GM12878 (cell line): Measurements from ENCODE around the gene CYTIP. TPM values are rescaled to one million over a fixed set of nuclear protein-coding genes. Genes with fewer than 3 reads are reported as not detected.

Experiments
- BRCA1 ChIP-seq: IDR thresholded peaks from 2 replicates; pipeline ENCODE4 v1.6.1; 2011; ENCODE audit warnings: low read depth, low read length, improper control_type of control experiment
- CBX3 ChIP-seq: fragments of 200-600 bp; sonication (generic); IDR thresholded peaks from 2 replicates; pipeline ENCODE4 v1.6.1; 2016; ENCODE audit warnings: low read depth, borderline replicate concordance
- FOS ChIP-seq: IDR thresholded peaks from 3 replicates; pipeline ENCODE4 v1.6.1; 2011; ENCODE audit warnings: borderline replicate concordance; ENCODE audit not compliant: insufficient read length; ENCODE audit errors: extremely low read depth
- JUNB ChIP-seq: IDR thresholded peaks from 2 replicates; pipeline ENCODE4 v1.6.1; 2016; ENCODE audit warnings: antibody characterized with exemption, mild to moderate bottlenecking
- MTA3 ChIP-seq: IDR thresholded peaks from 2 replicates; pipeline ENCODE4 v1.6.1; 2012; ENCODE audit warnings: low read length, inconsistent platforms, borderline replicate concordance
- NBN ChIP-seq: fragments of 450-650 bp; IDR thresholded peaks from 2 replicates; pipeline ENCODE4 v1.6.1; 2016
- NR2C1 ChIP-seq: fragments of 450-650 bp; IDR thresholded peaks from 2 replicates; pipeline ENCODE4 v1.6.1; 2017; ENCODE audit warnings: antibody characterized with exemption, mild to moderate bottlenecking, moderate library complexity
- NR2C2 ChIP-seq: IDR thresholded peaks from 2 replicates; pipeline ENCODE4 v1.6.1; 2011; ENCODE audit warnings: borderline replicate concordance, low read depth; ENCODE audit not compliant: control insufficient read depth, insufficient read length
- NRF1 ChIP-seq: conservative IDR thresholded peaks from 2 replicates; pipeline ENCODE4 v1.6.1; 2011; ENCODE audit warnings: mild to moderate bottlenecking, low read depth, low read length, improper control_type of control experiment
- PAX5 ChIP-seq: IDR thresholded peaks from 2 replicates; pipeline ENCODE4 v1.6.1; 2011; ENCODE audit warnings: low read depth, low read length, borderline replicate concordance
- POLR2AphosphoS2 ChIP-seq: IDR thresholded peaks from 2 replicates; pipeline ENCODE4 v1.6.1; 2011; ENCODE audit warnings: low read depth, mild to moderate bottlenecking, low read length, improper control_type of control experiment, moderate library complexity
- RAD21 ChIP-seq: IDR thresholded peaks from 2 replicates; pipeline ENCODE4 v1.6.1; 2011; ENCODE audit warnings: mild to moderate bottlenecking, low read depth, low read length, moderate library complexity; ENCODE audit not compliant: insufficient read depth
- RCOR1 ChIP-seq: conservative IDR thresholded peaks from 2 replicates; pipeline ENCODE4 v1.6.1; 2012; ENCODE audit warnings: low read depth, low read length, improper control_type of control experiment
- RELA ChIP-seq: fragments of 450-650 bp; IDR thresholded peaks from 2 replicates; pipeline ENCODE4 v1.8.0; 2014; ENCODE audit warnings: borderline replicate concordance; ENCODE audit not compliant: partially characterized antibody
- SUPT20H ChIP-seq: IDR thresholded peaks from 2 replicates; pipeline ENCODE4 v1.6.1; 2011; ENCODE audit warnings: low read depth, mild to moderate bottlenecking, low read length, moderate library complexity, borderline replicate concordance; ENCODE audit not compliant: control insufficient read depth
- TCF7 ChIP-seq: IDR thresholded peaks from 2 replicates; pipeline ENCODE4 v1.6.1; 2014; ENCODE audit warnings: antibody characterized with exemption, borderline replicate concordance
- YY1 ChIP-seq: IDR thresholded peaks from 2 replicates; pipeline ENCODE4 v1.6.1; 2011; ENCODE audit warnings: low read depth, mild to moderate bottlenecking, low read length
- ZNF207 ChIP-seq: fragments of 450-650 bp; IDR thresholded peaks from 2 replicates; pipeline ENCODE4 v1.6.1; 2014; ENCODE audit warnings: antibody characterized with exemption, mild to moderate bottlenecking, borderline replicate concordance
- ZSCAN29 ChIP-seq: fragments of 450-650 bp; IDR thresholded peaks from 2 replicates; pipeline ENCODE4 v1.6.1; 2017; ENCODE audit warnings: mild to moderate bottlenecking, moderate library complexity
- polyA plus RNA-seq, 11 experiments: library from polyadenylated mRNA; depleted of rRNA in 4 of 11; unstranded in 6 of 11; stranded (reverse) in 5 of 11; fragments of >200 nt; fragmentation: Nextera tagmentation in 4 of 11; fragmentation: Illumina TruSeq in 1 of 11; extraction: Ambion mirVana in 4 of 11; extraction: Trizol in 1 of 11; gene quantifications; 1 replicate in 1 of 11; 2 replicates in 10 of 11; pipeline versions ENCODE4 v1.2.1 to v1.2.3, GENCODE V29; 2011 to 2016; ENCODE audit warnings: inconsistent platforms in 2 of 11, missing spikeins in 2 of 11, low read depth in 1 of 11
- total RNA-seq, 4 experiments: library from RNA; depleted of rRNA in 3 of 4; stranded (reverse); fragments of >200 nt in 3 of 4; fragmentation: Illumina TruSeq in 1 of 4; extraction: Trizol in 1 of 4; gene quantifications; 2 replicates each; pipeline versions ENCODE4 v1.2.1 to v1.2.3, GENCODE V29; 2013 to 2021
- TF ChIP-seq, protein P1 (sequence below): IDR thresholded peaks from 2 replicates; pipeline ENCODE4 v1.6.1; 2012; ENCODE audit warnings: mild to moderate bottlenecking, low read depth, low read length
- TF ChIP-seq, protein P2 (sequence below): fragments of 450-650 bp; IDR thresholded peaks from 2 replicates; pipeline ENCODE4 v1.6.1; 2018; ENCODE audit warnings: borderline replicate concordance, mild to moderate bottlenecking; ENCODE audit not compliant: partially characterized antibody
- TF ChIP-seq, protein P3 (sequence below): fragments of 450-650 bp; IDR thresholded peaks from 2 replicates; pipeline ENCODE4 v1.6.1; 2017; ENCODE audit warnings: antibody characterized with exemption, mild to moderate bottlenecking, moderate library complexity

Gene CYTIP
- total and polyA plus RNA-seq, 10 of the 15 experiments (the other 5 are each of a cell fraction or from before 2014, with no cell fraction given), result 55.1 to 178 (median 73.4) TPM

DNA sequence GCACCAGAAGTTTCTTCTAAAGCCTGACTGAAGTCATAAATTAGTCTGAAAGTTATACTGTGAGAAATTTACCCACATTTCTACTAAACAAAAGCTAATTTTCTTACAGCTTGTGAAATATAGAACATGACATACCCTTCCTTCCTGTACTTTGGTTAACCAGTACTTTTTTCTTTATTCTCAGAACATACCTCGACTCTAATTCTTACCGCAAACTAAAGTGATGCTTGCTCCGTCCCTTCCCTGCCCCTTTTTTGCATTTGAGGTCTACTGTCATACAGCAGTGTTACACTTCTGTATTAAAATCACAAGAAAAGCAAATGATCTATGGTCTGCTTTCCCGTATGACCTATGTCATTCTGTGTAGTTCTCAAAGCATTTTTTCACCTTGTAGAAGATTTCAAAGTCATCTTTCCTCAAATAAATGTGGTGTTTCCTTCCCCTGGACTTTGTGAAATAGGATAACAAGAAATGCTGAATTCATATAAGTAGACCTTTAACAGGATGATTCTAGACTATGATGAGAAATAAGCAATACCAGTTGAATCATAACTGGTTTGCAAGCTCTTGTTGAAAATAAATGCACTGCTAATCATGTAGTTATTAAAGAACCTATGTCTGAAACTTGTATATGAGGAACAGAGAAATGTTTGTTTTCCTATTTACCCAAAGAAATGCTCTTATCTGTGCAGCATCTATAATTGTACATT lies 30.4 kb downstream of the CYTIP start (continued):
- TF ChIP-seq, protein P1, sequence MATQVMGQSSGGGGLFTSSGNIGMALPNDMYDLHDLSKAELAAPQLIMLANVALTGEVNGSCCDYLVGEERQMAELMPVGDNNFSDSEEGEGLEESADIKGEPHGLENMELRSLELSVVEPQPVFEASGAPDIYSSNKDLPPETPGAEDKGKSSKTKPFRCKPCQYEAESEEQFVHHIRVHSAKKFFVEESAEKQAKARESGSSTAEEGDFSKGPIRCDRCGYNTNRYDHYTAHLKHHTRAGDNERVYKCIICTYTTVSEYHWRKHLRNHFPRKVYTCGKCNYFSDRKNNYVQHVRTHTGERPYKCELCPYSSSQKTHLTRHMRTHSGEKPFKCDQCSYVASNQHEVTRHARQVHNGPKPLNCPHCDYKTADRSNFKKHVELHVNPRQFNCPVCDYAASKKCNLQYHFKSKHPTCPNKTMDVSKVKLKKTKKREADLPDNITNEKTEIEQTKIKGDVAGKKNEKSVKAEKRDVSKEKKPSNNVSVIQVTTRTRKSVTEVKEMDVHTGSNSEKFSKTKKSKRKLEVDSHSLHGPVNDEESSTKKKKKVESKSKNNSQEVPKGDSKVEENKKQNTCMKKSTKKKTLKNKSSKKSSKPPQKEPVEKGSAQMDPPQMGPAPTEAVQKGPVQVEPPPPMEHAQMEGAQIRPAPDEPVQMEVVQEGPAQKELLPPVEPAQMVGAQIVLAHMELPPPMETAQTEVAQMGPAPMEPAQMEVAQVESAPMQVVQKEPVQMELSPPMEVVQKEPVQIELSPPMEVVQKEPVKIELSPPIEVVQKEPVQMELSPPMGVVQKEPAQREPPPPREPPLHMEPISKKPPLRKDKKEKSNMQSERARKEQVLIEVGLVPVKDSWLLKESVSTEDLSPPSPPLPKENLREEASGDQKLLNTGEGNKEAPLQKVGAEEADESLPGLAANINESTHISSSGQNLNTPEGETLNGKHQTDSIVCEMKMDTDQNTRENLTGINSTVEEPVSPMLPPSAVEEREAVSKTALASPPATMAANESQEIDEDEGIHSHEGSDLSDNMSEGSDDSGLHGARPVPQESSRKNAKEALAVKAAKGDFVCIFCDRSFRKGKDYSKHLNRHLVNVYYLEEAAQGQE, result no peak
- TF ChIP-seq NBN (peak; percentile 91), PAX5 (peak; percentile 58; the same call in 1 of the 2 replicates), YY1 (no peak), TCF7 (no peak; the same call in 1 of the 2 replicates), NR2C1 (no peak), FOS (no peak), JUNB (peak; percentile 65), CBX3 (no peak), NRF1 (no peak), POLR2AphosphoS2 (peak; percentile 55), BRCA1 (no peak), SUPT20H (no peak), ZSCAN29 (no peak), RELA (peak; percentile 40), RAD21 (peak; percentile 37), ZNF207 (0 out of 2 replicates have a peak, but pooled peaks have one; percentile 2), RCOR1 (0 out of 2 replicates have a peak, but pooled peaks have one; percentile 15), MTA3 (peak; percentile 84; the same call in 1 of the 2 replicates), NR2C2 (no peak)
- TF ChIP-seq, protein P2, sequence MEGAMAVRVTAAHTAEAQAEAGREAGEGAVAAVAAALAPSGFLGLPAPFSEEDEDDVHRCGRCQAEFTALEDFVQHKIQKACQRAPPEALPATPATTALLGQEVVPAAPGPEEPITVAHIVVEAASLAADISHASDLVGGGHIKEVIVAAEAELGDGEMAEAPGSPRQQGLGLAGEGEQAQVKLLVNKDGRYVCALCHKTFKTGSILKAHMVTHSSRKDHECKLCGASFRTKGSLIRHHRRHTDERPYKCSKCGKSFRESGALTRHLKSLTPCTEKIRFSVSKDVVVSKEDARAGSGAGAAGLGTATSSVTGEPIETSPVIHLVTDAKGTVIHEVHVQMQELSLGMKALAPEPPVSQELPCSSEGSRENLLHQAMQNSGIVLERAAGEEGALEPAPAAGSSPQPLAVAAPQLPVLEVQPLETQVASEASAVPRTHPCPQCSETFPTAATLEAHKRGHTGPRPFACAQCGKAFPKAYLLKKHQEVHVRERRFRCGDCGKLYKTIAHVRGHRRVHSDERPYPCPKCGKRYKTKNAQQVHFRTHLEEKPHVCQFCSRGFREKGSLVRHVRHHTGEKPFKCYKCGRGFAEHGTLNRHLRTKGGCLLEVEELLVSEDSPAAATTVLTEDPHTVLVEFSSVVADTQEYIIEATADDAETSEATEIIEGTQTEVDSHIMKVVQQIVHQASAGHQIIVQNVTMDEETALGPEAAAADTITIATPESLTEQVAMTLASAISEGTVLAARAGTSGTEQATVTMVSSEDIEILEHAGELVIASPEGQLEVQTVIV, result no peak
- TF ChIP-seq, protein P3, sequence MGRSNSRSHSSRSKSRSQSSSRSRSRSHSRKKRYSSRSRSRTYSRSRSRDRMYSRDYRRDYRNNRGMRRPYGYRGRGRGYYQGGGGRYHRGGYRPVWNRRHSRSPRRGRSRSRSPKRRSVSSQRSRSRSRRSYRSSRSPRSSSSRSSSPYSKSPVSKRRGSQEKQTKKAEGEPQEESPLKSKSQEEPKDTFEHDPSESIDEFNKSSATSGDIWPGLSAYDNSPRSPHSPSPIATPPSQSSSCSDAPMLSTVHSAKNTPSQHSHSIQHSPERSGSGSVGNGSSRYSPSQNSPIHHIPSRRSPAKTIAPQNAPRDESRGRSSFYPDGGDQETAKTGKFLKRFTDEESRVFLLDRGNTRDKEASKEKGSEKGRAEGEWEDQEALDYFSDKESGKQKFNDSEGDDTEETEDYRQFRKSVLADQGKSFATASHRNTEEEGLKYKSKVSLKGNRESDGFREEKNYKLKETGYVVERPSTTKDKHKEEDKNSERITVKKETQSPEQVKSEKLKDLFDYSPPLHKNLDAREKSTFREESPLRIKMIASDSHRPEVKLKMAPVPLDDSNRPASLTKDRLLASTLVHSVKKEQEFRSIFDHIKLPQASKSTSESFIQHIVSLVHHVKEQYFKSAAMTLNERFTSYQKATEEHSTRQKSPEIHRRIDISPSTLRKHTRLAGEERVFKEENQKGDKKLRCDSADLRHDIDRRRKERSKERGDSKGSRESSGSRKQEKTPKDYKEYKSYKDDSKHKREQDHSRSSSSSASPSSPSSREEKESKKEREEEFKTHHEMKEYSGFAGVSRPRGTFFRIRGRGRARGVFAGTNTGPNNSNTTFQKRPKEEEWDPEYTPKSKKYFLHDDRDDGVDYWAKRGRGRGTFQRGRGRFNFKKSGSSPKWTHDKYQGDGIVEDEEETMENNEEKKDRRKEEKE, result no peak
